ENCODE results near the gene CLIC6. TPM values are rescaled to one million over a fixed set of nuclear protein-coding genes. Genes with fewer than 3 reads are reported as not detected.

The CLIC6 gene
- 1 to 10 TPM; 5.1 to 7.0 TPM for total RNA-seq

DNA sequence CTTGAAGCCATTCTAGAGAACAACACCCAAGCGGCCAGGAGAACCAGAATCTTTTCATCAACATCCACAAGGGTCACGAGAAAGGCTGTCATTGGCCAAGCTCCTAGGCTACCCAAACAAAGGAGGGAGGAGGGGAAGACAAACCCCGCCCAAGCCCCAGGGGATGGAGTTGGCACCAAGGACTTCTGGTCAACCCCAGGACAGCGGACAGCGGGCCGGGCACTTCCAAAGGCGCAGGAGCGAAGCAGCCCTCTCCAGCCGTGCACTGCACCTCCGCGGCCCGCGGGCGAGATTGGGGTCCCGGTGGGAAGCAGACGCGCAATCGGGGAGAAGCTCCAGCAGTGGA, at the start of gene CLIC6:
TSS of gene CLIC6 (plus strand) at position 192 of the 346 bp plus-strand sequence. CDS start 395 bp downstream, outside the sequence.
- Histone ChIP-seq H3K36me3 (no peaks in the 10 kb centered on the region), H3K27me3 (no peaks in the 10 kb centered on the region), H3K4me1 (peaks cover 0 to 21% of the 10 kb centered on the region in 2 donors), H3K9me3 (no peaks in the 10 kb centered on the region), H3K4me3 (peak within 1 kb of the TSS; percentile 54 to 62), H3K27ac (peak within 1 kb of the TSS; percentile 35 to 40)
- DNase-seq (ENCODE audit: low spot score) = no peak
- TF ChIP-seq, protein P1, sequence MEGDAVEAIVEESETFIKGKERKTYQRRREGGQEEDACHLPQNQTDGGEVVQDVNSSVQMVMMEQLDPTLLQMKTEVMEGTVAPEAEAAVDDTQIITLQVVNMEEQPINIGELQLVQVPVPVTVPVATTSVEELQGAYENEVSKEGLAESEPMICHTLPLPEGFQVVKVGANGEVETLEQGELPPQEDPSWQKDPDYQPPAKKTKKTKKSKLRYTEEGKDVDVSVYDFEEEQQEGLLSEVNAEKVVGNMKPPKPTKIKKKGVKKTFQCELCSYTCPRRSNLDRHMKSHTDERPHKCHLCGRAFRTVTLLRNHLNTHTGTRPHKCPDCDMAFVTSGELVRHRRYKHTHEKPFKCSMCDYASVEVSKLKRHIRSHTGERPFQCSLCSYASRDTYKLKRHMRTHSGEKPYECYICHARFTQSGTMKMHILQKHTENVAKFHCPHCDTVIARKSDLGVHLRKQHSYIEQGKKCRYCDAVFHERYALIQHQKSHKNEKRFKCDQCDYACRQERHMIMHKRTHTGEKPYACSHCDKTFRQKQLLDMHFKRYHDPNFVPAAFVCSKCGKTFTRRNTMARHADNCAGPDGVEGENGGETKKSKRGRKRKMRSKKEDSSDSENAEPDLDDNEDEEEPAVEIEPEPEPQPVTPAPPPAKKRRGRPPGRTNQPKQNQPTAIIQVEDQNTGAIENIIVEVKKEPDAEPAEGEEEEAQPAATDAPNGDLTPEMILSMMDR (IDR thresholded peaks at IDR 0.05) = no peak

DNA sequence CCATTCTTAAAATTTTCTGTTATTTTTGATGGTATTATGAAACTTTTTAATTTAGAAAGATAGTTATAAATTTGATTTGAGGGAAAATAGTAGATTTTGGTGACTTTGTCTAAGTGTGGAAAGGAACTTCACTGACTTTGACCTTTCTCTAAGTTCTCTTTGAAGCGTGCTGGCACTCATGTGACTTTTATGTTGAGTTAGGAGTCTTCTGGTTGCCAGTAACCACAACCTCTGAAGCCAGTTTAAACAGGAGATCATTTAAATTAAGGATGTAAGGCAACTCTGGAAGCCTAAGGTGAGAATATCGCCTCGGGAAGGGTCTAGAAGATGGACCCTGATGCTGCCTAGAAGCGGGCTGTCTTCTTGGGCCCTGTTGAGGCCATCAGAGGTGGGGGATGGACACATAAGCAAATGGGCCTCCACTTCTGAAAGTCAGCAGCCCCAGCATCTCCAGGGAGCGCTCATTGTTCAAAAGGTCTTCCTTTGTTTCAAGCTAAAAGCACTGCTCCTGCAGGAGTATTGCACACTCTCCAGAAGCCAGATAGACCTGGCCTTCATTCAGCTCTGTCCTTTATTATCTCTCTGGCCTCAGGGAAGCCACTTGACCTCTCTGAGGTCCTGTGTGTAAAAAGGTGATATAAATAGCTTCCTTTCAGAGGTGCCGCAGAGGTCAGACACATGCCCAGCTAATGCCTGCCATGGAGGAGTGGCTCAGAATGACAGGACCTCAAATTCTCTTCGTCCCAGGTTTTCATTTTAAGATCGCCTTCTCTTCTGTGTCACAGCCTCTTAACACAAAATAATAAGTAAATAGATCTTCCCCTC, 48.7 kb upstream of the CLIC6 start:
- no peak overlapping the region for H3K4me3 ChIP-seq
- H3K9me3 ChIP-seq = no peaks in the 10 kb centered on the region
- no peaks in the 10 kb centered on the region for H3K36me3 ChIP-seq
- peaks cover 0 to 8% of the 10 kb centered on the region in 2 donors for H3K4me1 ChIP-seq
- no peak for DNase-seq (ENCODE audit: low spot score)
- TF ChIP-seq, protein P1 (IDR thresholded peaks at IDR 0.05) = no peak
- H3K27me3 ChIP-seq = no peaks in the 10 kb centered on the region
- peak overlapping the region; percentile 64 to 70 for H3K27ac ChIP-seq

DNA sequence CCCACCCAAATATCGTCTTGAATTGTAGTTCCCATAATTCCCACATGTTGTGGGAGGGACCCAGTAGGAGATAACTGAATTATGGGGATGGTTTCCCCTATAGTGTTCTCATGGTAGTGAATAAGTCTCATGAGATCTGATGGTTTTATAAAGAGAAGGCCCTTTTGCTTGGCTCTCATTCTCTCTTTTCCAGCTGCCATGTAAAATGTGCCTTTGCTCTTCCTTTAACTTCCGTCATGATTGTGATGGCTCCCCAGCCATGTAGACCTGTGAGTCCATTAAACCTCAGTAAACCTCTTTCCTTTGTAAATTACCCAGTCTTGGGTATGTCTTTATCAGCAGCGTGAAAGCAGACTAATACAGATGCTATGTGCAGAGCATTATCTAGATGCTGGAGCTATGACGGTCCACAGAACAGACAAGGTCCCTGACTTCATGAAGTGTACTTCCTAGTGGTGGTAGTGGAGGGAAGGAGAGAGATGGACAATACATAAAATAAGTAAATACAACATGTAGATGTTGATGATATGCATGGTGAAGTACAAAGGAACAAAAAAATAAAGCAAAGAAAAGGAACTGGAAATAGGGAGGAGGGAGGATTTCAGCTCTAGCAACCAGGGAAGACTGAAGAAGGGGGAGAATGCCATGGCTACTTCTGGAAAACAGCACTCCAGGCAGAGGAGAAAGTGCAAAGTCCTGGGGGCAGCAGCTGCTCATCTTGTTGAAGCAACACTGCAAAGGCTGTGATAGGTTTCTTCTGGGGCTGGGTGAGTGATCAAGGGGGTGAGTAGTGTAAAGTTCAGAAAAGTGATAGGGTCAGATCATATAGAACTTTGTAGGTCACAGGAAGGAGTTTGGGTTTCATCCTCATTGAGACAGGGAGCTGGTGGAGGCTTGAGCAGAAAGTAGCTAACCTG, 47.1 kb upstream of the CLIC6 start:
- Histone ChIP-seq H3K27ac (no peak overlapping the region), H3K4me1 (peaks cover 0 to 3% of the 10 kb centered on the region in 2 donors), H3K4me3 (no peak overlapping the region), H3K36me3 (no peaks in the 10 kb centered on the region), H3K9me3 (no peaks in the 10 kb centered on the region), H3K27me3 (no peaks in the 10 kb centered on the region)
- no peak for DNase-seq (ENCODE audit: low spot score)
- TF ChIP-seq, protein P1 (IDR thresholded peaks at IDR 0.05) = no peak

DNA sequence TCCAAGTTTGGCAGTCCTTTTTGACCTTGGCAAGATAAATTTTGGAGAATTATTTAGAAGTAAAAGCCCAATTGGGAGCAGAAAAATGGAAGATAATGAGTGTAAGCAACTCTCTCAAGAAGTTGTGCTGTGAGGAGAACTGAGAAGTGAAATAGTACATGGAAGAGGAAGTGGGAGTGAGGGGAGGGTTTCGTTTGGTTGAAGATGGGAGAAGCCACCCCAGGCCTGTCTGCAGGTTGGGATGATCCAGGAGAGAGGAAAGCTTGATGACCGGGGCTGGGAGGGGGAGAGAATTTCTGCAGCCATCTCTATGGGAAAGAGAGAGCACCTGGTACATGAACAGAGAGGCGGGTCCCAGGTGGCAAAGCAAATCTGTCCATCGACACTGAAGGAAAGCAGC, 45.3 kb upstream of the CLIC6 start:
- DNase-seq (ENCODE audit: low spot score) = no peak
- Histone ChIP-seq H3K4me1 (peaks cover 0 to 3% of the 10 kb centered on the region in 2 donors), H3K27ac (peak overlapping the region in 1 of 2 donors; percentile 13), H3K27me3 (no peaks in the 10 kb centered on the region), H3K4me3 (no peak overlapping the region), H3K36me3 (no peaks in the 10 kb centered on the region), H3K9me3 (no peaks in the 10 kb centered on the region)
- TF ChIP-seq, protein P1 (IDR thresholded peaks at IDR 0.05) = no peak

DNA sequence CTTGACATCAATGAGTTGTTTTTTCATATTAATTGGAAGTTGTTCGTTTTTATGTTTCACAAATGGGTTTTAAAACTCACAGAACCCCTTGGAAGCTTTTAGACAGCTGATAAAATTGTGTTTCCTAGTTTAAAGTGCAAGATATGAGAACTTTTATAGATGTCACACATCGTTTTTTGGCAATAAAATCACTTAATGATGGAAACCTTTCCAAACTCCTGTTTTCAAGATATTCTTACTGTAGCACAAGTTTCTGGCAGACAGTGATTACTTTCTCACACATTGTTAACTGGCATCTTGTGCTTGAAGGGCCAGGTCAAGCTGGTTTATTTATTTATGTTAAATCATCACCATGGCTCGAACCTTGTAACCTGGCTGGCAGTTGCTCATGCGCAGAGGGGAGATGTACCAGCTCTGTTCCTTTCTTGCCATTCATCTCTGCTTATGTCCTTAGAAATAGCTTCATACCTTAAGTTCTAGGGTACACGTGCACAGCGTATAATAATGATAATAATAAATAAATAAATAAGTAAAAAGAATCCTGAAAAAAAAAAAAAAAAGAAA, 43.7 kb upstream of the CLIC6 start:
- Histone ChIP-seq H3K27me3 (no peaks in the 10 kb centered on the region), H3K4me3 (no peak overlapping the region), H3K27ac (peak overlapping the region in 1 of 2 donors; percentile 15), H3K9me3 (no peaks in the 10 kb centered on the region), H3K4me1 (no peaks in the 10 kb centered on the region), H3K36me3 (no peaks in the 10 kb centered on the region)
- TF ChIP-seq, protein P1 (IDR thresholded peaks at IDR 0.05) = no peak
- no peak for DNase-seq (ENCODE audit: low spot score)
